ENCODE results near the gene KLHL41.

GRCh38 chr2:169504651-169505050 lies 4.9 kb upstream of the KLHL41 start:
- TF ChIP-seq, protein P1, sequence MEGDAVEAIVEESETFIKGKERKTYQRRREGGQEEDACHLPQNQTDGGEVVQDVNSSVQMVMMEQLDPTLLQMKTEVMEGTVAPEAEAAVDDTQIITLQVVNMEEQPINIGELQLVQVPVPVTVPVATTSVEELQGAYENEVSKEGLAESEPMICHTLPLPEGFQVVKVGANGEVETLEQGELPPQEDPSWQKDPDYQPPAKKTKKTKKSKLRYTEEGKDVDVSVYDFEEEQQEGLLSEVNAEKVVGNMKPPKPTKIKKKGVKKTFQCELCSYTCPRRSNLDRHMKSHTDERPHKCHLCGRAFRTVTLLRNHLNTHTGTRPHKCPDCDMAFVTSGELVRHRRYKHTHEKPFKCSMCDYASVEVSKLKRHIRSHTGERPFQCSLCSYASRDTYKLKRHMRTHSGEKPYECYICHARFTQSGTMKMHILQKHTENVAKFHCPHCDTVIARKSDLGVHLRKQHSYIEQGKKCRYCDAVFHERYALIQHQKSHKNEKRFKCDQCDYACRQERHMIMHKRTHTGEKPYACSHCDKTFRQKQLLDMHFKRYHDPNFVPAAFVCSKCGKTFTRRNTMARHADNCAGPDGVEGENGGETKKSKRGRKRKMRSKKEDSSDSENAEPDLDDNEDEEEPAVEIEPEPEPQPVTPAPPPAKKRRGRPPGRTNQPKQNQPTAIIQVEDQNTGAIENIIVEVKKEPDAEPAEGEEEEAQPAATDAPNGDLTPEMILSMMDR (IDR thresholded peaks at IDR 0.05): no peak
- TF ChIP-seq POLR2A (IDR thresholded peaks at IDR 0.05): no peak
- no peak for TF ChIP-seq POLR2AphosphoS5 (IDR thresholded peaks at IDR 0.05)
- no peak for TF ChIP-seq EP300 (IDR thresholded peaks at IDR 0.05)

Data from stomach (tissue), 4 donors.